ENCODE measurements around the gene PLA2G4E.

PLA2G4E gene

GRCh38 chr15:42053914-42054313 is 33.1 kb upstream of the PLA2G4E start:
- in situ Hi-C loops (cut with MboI; ENCODE audit: low sequenced_read_pairs), result no loop called here

- in situ Hi-C loops (cut with MboI; ENCODE audit: low sequenced_read_pairs), result no loop called here
Observed at GRCh38 chr15:42053010-42053409, 32.2 kb upstream of the PLA2G4E start.

- in situ Hi-C loops (cut with MboI; ENCODE audit: low sequenced_read_pairs), result no loop called here
Observed at GRCh38 chr15:42050484-42051255, 29.8 kb upstream of the PLA2G4E start.

GRCh38 chr15:42048821-42049200 is 28.0 kb upstream of the PLA2G4E start:
- in situ Hi-C loops (cut with MboI; ENCODE audit: low sequenced_read_pairs), result no loop called here

- in situ Hi-C loops (cut with MboI; ENCODE audit: low sequenced_read_pairs), result no loop called here
Observed at GRCh38 chr15:42048080-42048820, 27.4 kb upstream of the PLA2G4E start.

- in situ Hi-C loops (cut with MboI; ENCODE audit: low sequenced_read_pairs), result no loop called here
Observed at GRCh38 chr15:42046597-42046996, 25.8 kb upstream of the PLA2G4E start.

GRCh38 chr15:42045211-42045615 is 24.4 kb upstream of the PLA2G4E start:
- in situ Hi-C loops (cut with MboI; ENCODE audit: low sequenced_read_pairs), result no loop called here

- in situ Hi-C loops (cut with MboI; ENCODE audit: low sequenced_read_pairs), result no loop called here
Observed at GRCh38 chr15:42042602-42043400, 22.0 kb upstream of the PLA2G4E start.

- in situ Hi-C loops (cut with MboI; ENCODE audit: low sequenced_read_pairs), result no loop called here
Observed at GRCh38 chr15:42038401-42038800, 17.6 kb upstream of the PLA2G4E start.

- in situ Hi-C loops (cut with MboI; ENCODE audit: low sequenced_read_pairs), result no loop called here
Observed at GRCh38 chr15:42037656-42038055, 16.8 kb upstream of the PLA2G4E start.

GRCh38 chr15:42036966-42037365 is 16.1 kb upstream of the PLA2G4E start:
- in situ Hi-C loops (cut with MboI; ENCODE audit: low sequenced_read_pairs), result no loop called here

- in situ Hi-C loops (cut with MboI; ENCODE audit: low sequenced_read_pairs), result no loop called here
Observed at GRCh38 chr15:42036112-42036905, 15.5 kb upstream of the PLA2G4E start.

GRCh38 chr15:42035435-42035761 is 14.6 kb upstream of the PLA2G4E start:
- in situ Hi-C loops (cut with MboI; ENCODE audit: low sequenced_read_pairs), result no loop called here

GRCh38 chr15:42034628-42035434 is 14.0 kb upstream of the PLA2G4E start:
- in situ Hi-C loops (cut with MboI; ENCODE audit: low sequenced_read_pairs), result no loop called here

GRCh38 chr15:42033214-42033873 is 12.5 kb upstream of the PLA2G4E start:
- in situ Hi-C loops (cut with MboI; ENCODE audit: low sequenced_read_pairs), result no loop called here

GRCh38 chr15:42032376-42033213 is 11.8 kb upstream of the PLA2G4E start:
- in situ Hi-C loops (cut with MboI; ENCODE audit: low sequenced_read_pairs), result no loop called here

- in situ Hi-C loops (cut with MboI; ENCODE audit: low sequenced_read_pairs), result no loop called here
Observed at GRCh38 chr15:42031198-42031915, 10.5 kb upstream of the PLA2G4E start.

GRCh38 chr15:42027521-42027920 is 6.7 kb upstream of the PLA2G4E start:
- in situ Hi-C loops (cut with MboI; ENCODE audit: low sequenced_read_pairs), result no loop called here
